Body of pancreas (tissue), 4 donors: ENCODE results near the gene OR1I1. TPM values are rescaled to one million over a fixed set of nuclear protein-coding genes. Genes with fewer than 3 reads are reported as not detected.
A peak's percentile ranks its signal among the peaks of the same experiment; 100 is the strongest.
"Not testable (repeated sequence)": the region's sequence is repeated elsewhere in the genome, so short reads cannot be mapped to it uniquely, and the experiment has no call there.

Source experiments
- ATAC-seq: fragments of 150-250 bp; one replicate; pipeline ENCODE4 v1.9.1; 2016
- DNase-seq, 4 donors: peaks; one replicate each; pipeline ENCODE4 v3.0.0-alpha.2; 2019
- H3K27ac ChIP-seq, 4 donors: fragments of 200-600 bp; sonication (generic); 1 replicate in 3 of 4; 2 replicates in 1 of 4; pipeline versions ENCODE4 v1.5.1 to v1.6.1; 2016 to 2019; ENCODE audit warnings: mild to moderate bottlenecking in 1 of 4, mixed read lengths in 1 of 4, moderate library complexity in 1 of 4
- H3K27me3 ChIP-seq, 2 donors: fragments of 200-600 bp; sonication (generic); one replicate each; pipeline ENCODE4 v1.6.0; 2016; ENCODE audit warnings: mild to moderate bottlenecking in 1 of 2
- H3K36me3 ChIP-seq, 2 donors: fragments of 200-600 bp; sonication (generic); replicated peaks in 1 of 2; 2 replicates each; pipeline ENCODE4 v1.5.1; 2016; ENCODE audit warnings: low read depth in 2 of 2; ENCODE audit not compliant: insufficient read depth in 1 of 2
- H3K4me1 ChIP-seq: fragments of 200-600 bp; sonication (generic); one replicate; pipeline ENCODE4 v1.6.0; 2016
- H3K4me3 ChIP-seq, 2 donors: fragments of 200-600 bp; sonication (generic); 1 replicate in 1 of 2; 2 replicates in 1 of 2; pipeline ENCODE4 v1.5.1; 2016 to 2019
- H3K9me3 ChIP-seq, 3 donors: fragments of 200-600 bp; sonication (generic); 1 replicate in 2 of 3; 2 replicates in 1 of 3; pipeline ENCODE4 v1.5.1; 2016
- POLR2A ChIP-seq, 3 donors: fragments of 450-650 bp; IDR thresholded peaks; one replicate each; pipeline ENCODE4 v1.6.1; 2016; ENCODE audit warnings: antibody characterized with exemption in 3 of 3, mild to moderate bottlenecking in 2 of 3
- WGBS, 2 donors: methylation state at CpG; one replicate each; pipeline ENCODE4 v1.1.5; 2017; 5-methylcytosine and 5-hydroxymethylcytosine counted together
- intact Hi-C: fragments of 100-400 bp; cut with DNase I; formaldehyde crosslinking; loops from one replicate; pipeline ENCODE4 v1.15.1; 2023
- total RNA-seq, 2 donors: library from RNA; depleted of rRNA; stranded (reverse); fragments of >200 nt; gene quantifications; one replicate each; pipeline ENCODE4 v1.1.0, GENCODE V29; 2016
- TF ChIP-seq, protein P1 (sequence below), 7 experiments: fragments of 450-650 bp in 4 of 7; fragments of 200-600 bp in 3 of 7; sonication (generic) in 3 of 7; IDR thresholded peaks; one replicate each; pipeline ENCODE4 v1.5.1; 2016 to 2019; ENCODE audit warnings: antibody characterized with exemption in 7 of 7

Gene OR1I1
- total RNA-seq, 2 donors from 2014 or later: not detected

DNA sequence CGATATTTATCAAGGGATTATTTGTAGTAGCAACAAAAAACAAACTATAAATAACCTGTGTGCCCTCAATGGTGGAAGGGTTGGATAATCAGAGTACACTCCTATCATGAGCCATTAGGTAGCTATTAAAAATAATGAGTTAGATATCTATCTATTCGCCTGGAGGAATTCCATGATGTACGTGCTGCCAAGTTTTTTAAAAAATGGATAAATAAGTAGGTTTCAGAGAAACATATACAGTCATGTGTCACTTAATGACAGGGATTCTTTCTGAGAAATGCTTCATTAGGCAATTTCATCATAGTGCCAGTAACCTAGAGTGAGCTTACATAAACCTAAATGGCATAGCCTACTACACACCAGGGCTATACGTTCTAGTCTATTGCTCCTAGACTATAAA, 6.2 kb upstream of the OR1I1 start:
- WGBS, 2 donors: 69 to 81% methylated on average over 4 of the region's 4 CpGs
- Histone ChIP-seq H3K27me3 (no peaks in the 10 kb centered on the region), H3K4me3 (no peak overlapping the region), H3K36me3 (no peaks in the 10 kb centered on the region), H3K9me3 (no peaks in the 10 kb centered on the region), H3K4me1 (no peaks in the 10 kb centered on the region), H3K27ac (no peak overlapping the region)
- ATAC-seq (no peak), DNase-seq (no peak)
- TF ChIP-seq, protein P1, sequence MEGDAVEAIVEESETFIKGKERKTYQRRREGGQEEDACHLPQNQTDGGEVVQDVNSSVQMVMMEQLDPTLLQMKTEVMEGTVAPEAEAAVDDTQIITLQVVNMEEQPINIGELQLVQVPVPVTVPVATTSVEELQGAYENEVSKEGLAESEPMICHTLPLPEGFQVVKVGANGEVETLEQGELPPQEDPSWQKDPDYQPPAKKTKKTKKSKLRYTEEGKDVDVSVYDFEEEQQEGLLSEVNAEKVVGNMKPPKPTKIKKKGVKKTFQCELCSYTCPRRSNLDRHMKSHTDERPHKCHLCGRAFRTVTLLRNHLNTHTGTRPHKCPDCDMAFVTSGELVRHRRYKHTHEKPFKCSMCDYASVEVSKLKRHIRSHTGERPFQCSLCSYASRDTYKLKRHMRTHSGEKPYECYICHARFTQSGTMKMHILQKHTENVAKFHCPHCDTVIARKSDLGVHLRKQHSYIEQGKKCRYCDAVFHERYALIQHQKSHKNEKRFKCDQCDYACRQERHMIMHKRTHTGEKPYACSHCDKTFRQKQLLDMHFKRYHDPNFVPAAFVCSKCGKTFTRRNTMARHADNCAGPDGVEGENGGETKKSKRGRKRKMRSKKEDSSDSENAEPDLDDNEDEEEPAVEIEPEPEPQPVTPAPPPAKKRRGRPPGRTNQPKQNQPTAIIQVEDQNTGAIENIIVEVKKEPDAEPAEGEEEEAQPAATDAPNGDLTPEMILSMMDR (IDR thresholded peaks at IDR 0.05): no peak
- TF ChIP-seq POLR2A (IDR thresholded peaks at IDR 0.05): no peak
- intact Hi-C loops: no loop called here

DNA sequence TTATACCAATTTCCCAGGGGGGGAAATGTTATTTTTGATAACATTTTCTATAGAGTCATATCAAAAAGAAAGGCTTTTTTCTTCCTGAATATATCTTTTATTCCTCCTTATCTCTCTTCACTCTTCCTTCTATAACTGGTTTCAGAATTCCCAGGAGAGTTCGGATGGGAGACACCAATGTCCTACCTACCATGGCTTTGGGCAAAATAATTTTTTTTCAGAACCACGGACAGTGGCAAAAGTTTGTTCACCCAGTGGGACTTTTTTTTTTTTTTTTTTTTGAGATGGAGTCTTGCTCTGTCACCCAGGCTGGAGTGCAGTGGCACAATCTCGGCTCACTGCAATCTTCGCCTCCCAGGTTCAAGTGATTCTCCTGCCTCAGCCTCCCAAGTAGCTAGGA, 2.0 kb upstream of the OR1I1 start:
- intact Hi-C loops: not testable (repeated sequence)
- WGBS, 2 donors: 63 to 67% methylated on average over 4 of the region's 4 CpGs

DNA sequence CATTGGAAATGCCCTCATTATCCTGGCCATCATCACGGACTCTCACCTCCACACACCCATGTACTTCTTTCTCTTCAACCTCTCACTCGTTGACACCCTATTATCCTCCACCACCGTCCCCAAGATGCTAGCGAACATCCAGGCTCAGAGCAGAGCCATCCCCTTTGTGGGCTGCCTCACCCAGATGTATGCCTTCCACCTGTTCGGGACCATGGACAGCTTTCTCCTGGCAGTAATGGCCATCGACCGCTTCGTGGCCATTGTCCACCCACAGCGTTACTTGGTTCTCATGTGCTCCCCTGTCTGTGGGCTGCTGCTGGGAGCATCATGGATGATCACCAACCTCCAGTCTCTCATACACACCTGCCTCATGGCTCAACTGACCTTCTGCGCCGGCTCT, 5.2 kb downstream of the OR1I1 start:
- Histone ChIP-seq H3K9me3 (no peaks in the 10 kb centered on the region), H3K4me1 (peaks cover 3% of the 10 kb centered on the region), H3K36me3 (no peaks in the 10 kb centered on the region), H3K27ac (no peak overlapping the region), H3K27me3 (peaks cover 0 to 3% of the 10 kb centered on the region in 2 donors), H3K4me3 (no peak overlapping the region)
- intact Hi-C loops: loop anchor here (5.0 kb wide), 1 partner anchor 480 kb away; no protein-coding TSS in a partner anchor
- DNase-seq (no peak), ATAC-seq (no peak)
- TF ChIP-seq, protein P1 (IDR thresholded peaks at IDR 0.05): no peak
- no peak for TF ChIP-seq POLR2A (IDR thresholded peaks at IDR 0.05)
- WGBS, 2 donors: 63 to 70% methylated on average over 11 of the region's 11 CpGs

More for the DNA sequence above, 2.0 kb upstream of the OR1I1 start:
- not testable (repeated sequence) for ATAC-seq, H3K27ac ChIP-seq, H3K9me3 ChIP-seq, DNase-seq, H3K4me1 ChIP-seq, H3K27me3 ChIP-seq, H3K36me3 ChIP-seq, H3K4me3 ChIP-seq

DNA sequence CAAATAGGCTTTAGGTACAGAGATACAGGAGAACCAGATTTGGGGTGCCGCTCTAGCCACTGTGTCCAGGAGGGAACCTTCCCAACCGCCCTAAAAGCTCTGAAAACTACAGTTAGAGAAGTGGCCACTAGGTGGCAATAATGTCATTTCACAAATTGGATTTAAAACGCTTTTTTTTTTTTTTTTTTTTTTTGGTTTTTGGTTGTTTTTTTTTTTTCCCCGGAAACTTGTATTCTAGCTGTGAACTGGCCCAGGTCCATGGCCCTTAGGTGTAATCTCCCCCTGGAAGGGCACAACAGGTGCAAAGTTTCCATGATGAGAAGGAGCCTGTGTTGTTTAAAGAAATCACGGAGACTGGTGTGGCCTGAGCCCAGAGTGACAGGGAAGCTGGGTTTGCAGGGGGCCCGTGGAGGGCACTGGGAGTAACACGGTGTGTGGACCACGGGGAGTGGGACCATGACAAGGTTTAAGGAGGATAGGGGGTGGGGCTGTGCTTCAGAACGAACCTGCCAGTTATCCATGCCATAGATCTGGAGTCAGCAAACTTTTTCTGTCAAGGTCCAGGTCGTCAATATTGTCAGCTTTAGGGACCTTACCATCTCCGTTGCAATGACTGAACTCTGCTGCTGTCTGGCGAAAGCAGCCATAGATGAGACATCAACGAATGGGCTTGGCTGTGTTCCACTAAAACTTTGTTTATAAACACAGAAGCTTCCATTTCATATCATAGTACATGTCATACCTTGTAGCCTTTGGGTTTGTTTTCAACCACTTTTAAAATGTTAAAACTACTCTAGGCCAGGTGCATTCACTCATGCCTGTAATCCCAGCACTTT, 10.1 kb downstream of the OR1I1 start:
- TF ChIP-seq, protein P1 (IDR thresholded peaks at IDR 0.05): peak; percentile 44 to 91 (median 69)
- TF ChIP-seq POLR2A (IDR thresholded peaks at IDR 0.05): no peak
- H3K27me3 ChIP-seq: peaks cover 0 to 3% of the 10 kb centered on the region in 2 donors
- peak overlapping the region in 1 of 4 donors; percentile 70 for H3K27ac ChIP-seq
- H3K9me3 ChIP-seq: no peaks in the 10 kb centered on the region
- WGBS, 2 donors: 8 to 10% methylated on average over 13 of the region's 13 CpGs
- DNase-seq: peak; percentile 61 to 88 (median 84)
- peak; percentile 73 for ATAC-seq
- H3K4me1 ChIP-seq: peaks cover 5% of the 10 kb centered on the region
- H3K4me3 ChIP-seq: no peak overlapping the region
- intact Hi-C loops: loop anchor here (5.0 kb wide), 1 partner anchor 60 kb away; no protein-coding TSS in a partner anchor
- no peaks in the 10 kb centered on the region for H3K36me3 ChIP-seq

DNA sequence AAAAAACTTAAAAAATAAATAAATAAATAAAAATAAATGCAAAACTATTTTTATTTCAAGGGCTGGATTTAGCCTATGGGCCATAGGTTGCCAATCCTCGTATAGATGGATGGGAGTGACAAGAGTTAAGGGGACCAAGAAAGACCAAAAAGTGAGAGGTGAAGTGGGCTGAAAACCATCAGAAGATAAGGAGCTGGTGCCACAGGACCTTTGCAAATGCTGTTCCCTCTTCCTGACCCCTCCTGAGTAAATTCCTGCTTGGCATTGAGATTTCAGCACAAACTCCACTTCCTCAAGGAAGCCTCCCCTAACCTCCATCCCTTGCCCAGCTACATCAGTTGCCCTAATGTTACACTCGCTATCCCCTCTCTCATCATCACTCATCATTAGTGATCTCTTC, 11.0 kb downstream of the OR1I1 start:
- 84 to 85% methylated on average over 2 of the region's 2 CpGs for WGBS, 2 donors
- intact Hi-C loops: loop anchor here (5.0 kb wide), 1 partner anchor 59 kb away; no protein-coding TSS in a partner anchor

More for the DNA sequence above, 11.0 kb downstream of the OR1I1 start:
- Histone ChIP-seq H3K4me3 (no peak overlapping the region), H3K36me3 (no peaks in the 10 kb centered on the region), H3K9me3 (no peaks in the 10 kb centered on the region), H3K27ac (no peak overlapping the region), H3K27me3 (no peaks in the 10 kb centered on the region), H3K4me1 (peaks cover 5% of the 10 kb centered on the region)
- TF ChIP-seq POLR2A (IDR thresholded peaks at IDR 0.05): no peak
- TF ChIP-seq, protein P1 (IDR thresholded peaks at IDR 0.05): no peak
- ATAC-seq (no peak), DNase-seq (no peak)
